Measurements from ENCODE around the gene SPDYC.
"Not testable (repeated sequence)": the region's sequence is repeated elsewhere in the genome, so short reads cannot be mapped to it uniquely, and the experiment has no call there.

Gene SPDYC

GRCh38 chr11:65167656-65168055, 2.4 kb upstream of the SPDYC start:
- Histone ChIP-seq H3K4me3 (ENCODE audit: low read length in 2 of 2) (no peak overlapping the region), H3K27me3 (ENCODE audit: control insufficient read depth in 2 of 2, insufficient read depth in 2 of 2, low read length in 2 of 2) (no peaks in the 10 kb centered on the region), H3K36me3 (ENCODE audit: control insufficient read depth in 2 of 2, insufficient read depth in 2 of 2, low read length in 2 of 2) (no peaks in the 10 kb centered on the region), H3K9ac (ENCODE audit: low read depth in 1 of 2, low read length in 2 of 2) (no peak overlapping the region), H3K27ac (ENCODE audit: low read depth in 2 of 2, low read length in 2 of 2) (no peak overlapping the region), H3K9me3 (ENCODE audit: control insufficient read depth in 2 of 2, low read length in 2 of 2) (no peaks in the 10 kb centered on the region), H3K4me1 (ENCODE audit: control insufficient read depth in 2 of 2, insufficient read depth in 2 of 2, low read length in 2 of 2) (peaks cover 7% of the 10 kb centered on the region in 2 donors)

DNA sequence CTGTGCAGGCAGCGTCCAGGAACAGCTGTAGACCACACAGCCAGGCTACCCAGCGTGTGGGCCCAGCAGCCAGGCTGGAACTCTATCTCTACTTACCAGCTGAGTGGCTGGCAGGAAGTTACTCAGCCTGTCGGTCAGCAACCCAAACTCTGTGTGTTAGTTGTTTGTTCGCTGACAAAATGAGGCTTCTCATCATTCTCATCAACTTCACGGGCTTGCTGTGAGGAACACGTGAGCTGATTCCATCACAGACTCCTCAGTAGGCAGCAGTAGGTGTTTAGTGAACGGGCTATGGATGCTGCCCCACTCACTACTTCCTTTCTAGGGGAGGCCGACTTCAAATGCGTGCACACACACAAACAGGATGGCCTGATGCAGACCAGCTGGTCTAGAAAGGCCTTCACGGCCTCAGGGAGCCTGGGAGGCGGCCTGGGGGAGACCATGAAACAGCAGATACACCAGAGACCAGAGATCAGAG, 830 bp upstream of the SPDYC start:
- H3K36me3 ChIP-seq (ENCODE audit: control insufficient read depth in 2 of 2, insufficient read depth in 2 of 2, low read length in 2 of 2), result no peaks in the 10 kb centered on the region

GRCh38 chr11:65172600-65172999, 2.6 kb downstream of the SPDYC start:
- no peaks in the 10 kb centered on the region for H3K9me3 ChIP-seq (ENCODE audit: control insufficient read depth in 2 of 2, low read length in 2 of 2)
- no peak overlapping the region for H3K9ac ChIP-seq (ENCODE audit: low read depth in 1 of 2, low read length in 2 of 2)
- H3K4me3 ChIP-seq (ENCODE audit: low read length in 2 of 2), result no peak overlapping the region
- H3K27me3 ChIP-seq (ENCODE audit: control insufficient read depth in 2 of 2, insufficient read depth in 2 of 2, low read length in 2 of 2), result no peaks in the 10 kb centered on the region
- no peak overlapping the region for H3K27ac ChIP-seq (ENCODE audit: low read depth in 2 of 2, low read length in 2 of 2)
- no peaks in the 10 kb centered on the region for H3K36me3 ChIP-seq (ENCODE audit: control insufficient read depth in 2 of 2, insufficient read depth in 2 of 2, low read length in 2 of 2)
- H3K4me1 ChIP-seq (ENCODE audit: control insufficient read depth in 2 of 2, insufficient read depth in 2 of 2, low read length in 2 of 2), result no peaks in the 10 kb centered on the region

More for the DNA sequence above, 830 bp upstream of the SPDYC start:
- Histone ChIP-seq H3K27ac (ENCODE audit: low read depth in 2 of 2, low read length in 2 of 2) (no peak overlapping the region), H3K27me3 (ENCODE audit: control insufficient read depth in 2 of 2, insufficient read depth in 2 of 2, low read length in 2 of 2) (no peaks in the 10 kb centered on the region), H3K9ac (ENCODE audit: low read depth in 1 of 2, low read length in 2 of 2) (no peak overlapping the region), H3K4me1 (ENCODE audit: control insufficient read depth in 2 of 2, insufficient read depth in 2 of 2, low read length in 2 of 2) (peaks cover 7% of the 10 kb centered on the region in 2 donors), H3K4me3 (ENCODE audit: low read length in 2 of 2) (no peak overlapping the region), H3K9me3 (ENCODE audit: control insufficient read depth in 2 of 2, low read length in 2 of 2) (no peaks in the 10 kb centered on the region)

GRCh38 chr11:65174571-65175010, 4.6 kb downstream of the SPDYC start:
- not testable (repeated sequence) for H3K27ac ChIP-seq (ENCODE audit: low read depth in 2 of 2, low read length in 2 of 2); H3K4me3 ChIP-seq (ENCODE audit: low read length in 2 of 2); H3K9me3 ChIP-seq (ENCODE audit: control insufficient read depth in 2 of 2, low read length in 2 of 2); H3K4me1 ChIP-seq (ENCODE audit: control insufficient read depth in 2 of 2, insufficient read depth in 2 of 2, low read length in 2 of 2); H3K27me3 ChIP-seq (ENCODE audit: control insufficient read depth in 2 of 2, insufficient read depth in 2 of 2, low read length in 2 of 2); H3K36me3 ChIP-seq (ENCODE audit: control insufficient read depth in 2 of 2, insufficient read depth in 2 of 2, low read length in 2 of 2); H3K9ac ChIP-seq (ENCODE audit: low read depth in 1 of 2, low read length in 2 of 2)

- Histone ChIP-seq H3K4me1 (ENCODE audit: control insufficient read depth in 2 of 2, insufficient read depth in 2 of 2, low read length in 2 of 2) (peaks cover 22 to 24% of the 10 kb centered on the region in 2 donors), H3K9me3 (ENCODE audit: control insufficient read depth in 2 of 2, low read length in 2 of 2) (no peaks in the 10 kb centered on the region), H3K9ac (ENCODE audit: low read depth in 1 of 2, low read length in 2 of 2) (peak overlapping the region; percentile 83 to 86), H3K27ac (ENCODE audit: low read depth in 2 of 2, low read length in 2 of 2) (peak overlapping the region; percentile 89 to 96), H3K36me3 (ENCODE audit: control insufficient read depth in 2 of 2, insufficient read depth in 2 of 2, low read length in 2 of 2) (peaks cover 12 to 23% of the 10 kb centered on the region in 2 donors), H3K27me3 (ENCODE audit: control insufficient read depth in 2 of 2, insufficient read depth in 2 of 2, low read length in 2 of 2) (no peaks in the 10 kb centered on the region), H3K4me3 (ENCODE audit: low read length in 2 of 2) (peak overlapping the region; percentile 90 to 96)
Measured at GRCh38 chr11:65180877-65181568, 11.0 kb downstream of the SPDYC start.

GRCh38 chr11:65181569-65182257, 11.7 kb downstream of the SPDYC start, which contains the start of gene CAPN1:
Gene CAPN1 (plus strand): TSS chr11:65181928. CDS start chr11:65182702, 774 bp downstream.
- H3K27ac ChIP-seq (ENCODE audit: low read depth in 2 of 2, low read length in 2 of 2), result peak within 1 kb of the TSS; percentile 89 to 96
- peaks cover 17 to 29% of the 10 kb centered on the region in 2 donors for H3K36me3 ChIP-seq (ENCODE audit: control insufficient read depth in 2 of 2, insufficient read depth in 2 of 2, low read length in 2 of 2)
- no peaks in the 10 kb centered on the region for H3K27me3 ChIP-seq (ENCODE audit: control insufficient read depth in 2 of 2, insufficient read depth in 2 of 2, low read length in 2 of 2)
- peak within 1 kb of the TSS; percentile 90 to 96 for H3K4me3 ChIP-seq (ENCODE audit: low read length in 2 of 2)
- H3K4me1 ChIP-seq (ENCODE audit: control insufficient read depth in 2 of 2, insufficient read depth in 2 of 2, low read length in 2 of 2), result peaks cover 22 to 24% of the 10 kb centered on the region in 2 donors
- H3K9ac ChIP-seq (ENCODE audit: low read depth in 1 of 2, low read length in 2 of 2), result peak within 1 kb of the TSS; percentile 95 to 97
- H3K9me3 ChIP-seq (ENCODE audit: control insufficient read depth in 2 of 2, low read length in 2 of 2), result no peaks in the 10 kb centered on the region

DNA sequence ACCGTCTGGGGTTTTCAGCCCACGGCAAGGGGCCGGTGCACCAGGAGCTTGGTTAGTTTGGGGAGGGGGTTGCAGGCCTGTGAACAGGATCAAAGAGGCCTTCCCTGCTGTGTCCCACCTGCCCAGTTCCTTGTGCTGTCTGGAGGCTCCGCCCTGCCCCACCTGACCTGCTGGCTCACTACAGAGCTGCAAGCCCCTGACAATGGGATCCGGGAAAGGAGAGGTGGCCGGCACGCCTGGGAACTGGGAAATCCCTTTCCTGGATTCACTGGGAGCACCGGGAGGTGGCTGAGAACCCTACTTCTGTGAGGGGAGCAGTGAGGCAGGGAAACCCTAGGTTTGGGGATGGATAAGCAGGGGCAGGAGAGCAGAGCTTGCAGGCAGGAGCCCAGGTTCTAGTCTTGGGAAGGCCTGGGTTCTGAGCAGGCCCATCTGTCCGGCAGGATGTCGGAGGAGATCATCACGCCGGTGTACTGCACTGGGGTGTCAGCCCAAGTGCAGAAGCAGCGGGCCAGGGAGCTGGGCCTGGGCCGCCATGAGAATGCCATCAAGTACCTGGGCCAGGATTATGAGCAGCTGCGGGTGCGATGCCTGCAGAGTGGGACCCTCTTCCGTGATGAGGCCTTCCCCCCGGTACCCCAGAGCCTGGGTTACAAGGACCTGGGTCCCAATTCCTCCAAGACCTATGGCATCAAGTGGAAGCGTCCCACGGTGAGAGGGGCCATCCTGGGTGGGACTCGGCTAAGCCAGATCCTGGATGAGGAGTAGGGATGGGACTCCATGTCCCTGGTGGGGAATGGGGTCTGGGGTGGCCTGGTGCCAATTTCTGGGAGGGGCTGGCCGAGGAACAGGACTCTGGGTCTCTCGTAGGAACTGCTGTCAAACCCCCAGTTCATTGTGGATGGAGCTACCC, 12.5 kb downstream of the SPDYC start:
- peak overlapping the region; percentile 90 to 96 for H3K4me3 ChIP-seq (ENCODE audit: low read length in 2 of 2)
- peaks cover 24 to 36% of the 10 kb centered on the region in 2 donors for H3K36me3 ChIP-seq (ENCODE audit: control insufficient read depth in 2 of 2, insufficient read depth in 2 of 2, low read length in 2 of 2)
- H3K27me3 ChIP-seq (ENCODE audit: control insufficient read depth in 2 of 2, insufficient read depth in 2 of 2, low read length in 2 of 2), result no peaks in the 10 kb centered on the region
- H3K4me1 ChIP-seq (ENCODE audit: control insufficient read depth in 2 of 2, insufficient read depth in 2 of 2, low read length in 2 of 2), result peaks cover 22 to 24% of the 10 kb centered on the region in 2 donors
- H3K9me3 ChIP-seq (ENCODE audit: control insufficient read depth in 2 of 2, low read length in 2 of 2), result no peaks in the 10 kb centered on the region
- H3K9ac ChIP-seq (ENCODE audit: low read depth in 1 of 2, low read length in 2 of 2), result peak overlapping the region; percentile 95 to 97
- H3K27ac ChIP-seq (ENCODE audit: low read depth in 2 of 2, low read length in 2 of 2), result peak overlapping the region; percentile 89 to 96

DNA sequence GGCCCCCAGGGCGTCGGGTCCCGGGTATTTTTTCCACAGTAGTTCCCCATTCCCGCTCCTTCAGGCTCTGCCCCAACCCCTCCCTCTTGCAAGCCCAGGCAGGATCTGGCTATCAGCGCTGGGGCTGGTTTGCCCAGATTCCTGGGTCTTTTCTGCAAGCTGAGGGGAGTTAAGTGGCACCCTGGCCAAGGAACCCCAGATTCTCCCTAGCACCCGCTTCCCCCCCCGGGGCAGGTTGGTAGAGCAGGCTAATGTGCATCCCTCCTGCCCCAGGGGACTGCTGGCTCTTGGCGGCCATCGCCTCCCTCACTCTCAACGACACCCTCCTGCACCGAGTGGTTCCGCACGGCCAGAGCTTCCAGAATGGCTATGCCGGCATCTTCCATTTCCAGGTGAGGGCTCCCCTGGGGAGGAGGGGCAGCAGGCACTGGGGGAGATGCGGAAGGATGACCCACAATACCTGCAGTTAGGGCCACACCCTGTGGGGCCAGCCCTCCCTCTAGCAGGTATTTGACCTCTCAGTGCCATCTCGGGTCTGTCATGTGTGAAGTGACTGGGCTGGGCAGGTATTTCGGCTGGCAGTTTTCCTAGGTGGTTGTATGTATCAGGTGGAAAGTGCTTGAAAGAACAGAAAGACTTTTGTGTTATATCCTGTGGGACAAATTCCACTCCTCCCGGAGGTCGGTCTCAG, 13.3 kb downstream of the SPDYC start:
- Histone ChIP-seq H3K4me1 (ENCODE audit: control insufficient read depth in 2 of 2, insufficient read depth in 2 of 2, low read length in 2 of 2) (peaks cover 22 to 24% of the 10 kb centered on the region in 2 donors), H3K27ac (ENCODE audit: low read depth in 2 of 2, low read length in 2 of 2) (peak overlapping the region in 1 of 2 donors; percentile 9), H3K27me3 (ENCODE audit: control insufficient read depth in 2 of 2, insufficient read depth in 2 of 2, low read length in 2 of 2) (no peaks in the 10 kb centered on the region), H3K9ac (ENCODE audit: low read depth in 1 of 2, low read length in 2 of 2) (peak overlapping the region in 1 of 2 donors; percentile 97), H3K4me3 (ENCODE audit: low read length in 2 of 2) (peak overlapping the region; percentile 90 to 96), H3K9me3 (ENCODE audit: control insufficient read depth in 2 of 2, low read length in 2 of 2) (no peaks in the 10 kb centered on the region), H3K36me3 (ENCODE audit: control insufficient read depth in 2 of 2, insufficient read depth in 2 of 2, low read length in 2 of 2) (peaks cover 24 to 43% of the 10 kb centered on the region in 2 donors)

DNA sequence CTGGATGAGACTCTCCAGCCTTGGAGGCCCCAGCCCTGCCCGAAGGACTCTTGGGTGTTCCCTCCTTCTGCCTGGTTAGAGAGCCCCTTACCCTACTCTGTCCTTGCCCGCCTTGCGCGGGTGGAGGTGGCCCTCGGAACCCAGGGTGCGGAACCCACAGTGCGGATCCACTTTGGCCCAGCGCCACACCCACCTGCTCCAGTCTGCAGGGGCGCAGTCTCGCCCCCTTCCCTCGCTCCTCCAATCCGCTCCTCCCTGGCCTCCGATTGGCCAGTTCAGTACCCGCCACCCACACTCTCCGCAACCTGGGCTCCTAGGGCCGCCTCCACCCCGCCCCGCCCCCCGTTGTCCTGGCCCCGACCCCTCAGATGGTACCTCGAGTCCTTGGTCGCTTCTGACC, 14.1 kb downstream of the SPDYC start:
- Histone ChIP-seq H3K4me1 (ENCODE audit: control insufficient read depth in 2 of 2, insufficient read depth in 2 of 2, low read length in 2 of 2) (peaks cover 22 to 24% of the 10 kb centered on the region in 2 donors), H3K27me3 (ENCODE audit: control insufficient read depth in 2 of 2, insufficient read depth in 2 of 2, low read length in 2 of 2) (no peaks in the 10 kb centered on the region), H3K4me3 (ENCODE audit: low read length in 2 of 2) (no peak overlapping the region), H3K27ac (ENCODE audit: low read depth in 2 of 2, low read length in 2 of 2) (no peak overlapping the region), H3K36me3 (ENCODE audit: control insufficient read depth in 2 of 2, insufficient read depth in 2 of 2, low read length in 2 of 2) (peaks cover 28 to 47% of the 10 kb centered on the region in 2 donors), H3K9ac (ENCODE audit: low read depth in 1 of 2, low read length in 2 of 2) (no peak overlapping the region), H3K9me3 (ENCODE audit: control insufficient read depth in 2 of 2, low read length in 2 of 2) (no peaks in the 10 kb centered on the region)

Data from mucosa of rectum (tissue), 2 donors.